Ovary (tissue), 9 donors: ENCODE measurements around the gene ING4. TPM values are rescaled to one million over a fixed set of nuclear protein-coding genes. Genes with fewer than 3 reads are reported as not detected.

Source experiments
- DNase-seq, 5 donors: peaks; one replicate each; pipeline ENCODE4 v3.0.0-alpha.2; 2019 to 2020
- H3K27ac ChIP-seq, 2 donors: fragments of 200-600 bp; one replicate each; pipeline versions ENCODE4 v1.5.1 to v1.8.0; 2019 to 2022
- H3K27me3 ChIP-seq: fragments of 200-600 bp; one replicate; pipeline ENCODE4 v1.8.0; 2022
- H3K36me3 ChIP-seq: fragments of 200-600 bp; sonication (generic); one replicate; pipeline ENCODE4 v1.5.1; 2019
- H3K4me1 ChIP-seq: one replicate; pipeline ENCODE4 v1.8.1; 2013; ENCODE audit warnings: mild to moderate bottlenecking, moderate library complexity; ENCODE audit not compliant: insufficient read depth
- H3K4me3 ChIP-seq: fragments of 200-600 bp; sonication (generic); one replicate; pipeline ENCODE4 v1.5.1; 2017
- H3K9me3 ChIP-seq, 2 donors: fragments of 200-600 bp in 1 of 2; sonication (generic) in 1 of 2; one replicate each; pipeline versions ENCODE4 v1.5.1 to v1.8.1; 2013 to 2019; ENCODE audit warnings: mild to moderate bottlenecking in 1 of 2, moderate library complexity in 1 of 2
- EP300 ChIP-seq: sonication (generic); formaldehyde crosslinking; IDR thresholded peaks from one replicate; pipeline ENCODE4 v1.6.1; 2017; ENCODE audit warnings: antibody characterized with exemption
- POLR2A ChIP-seq: fragments of 450-650 bp; IDR thresholded peaks from one replicate; pipeline ENCODE4 v1.6.1; 2017; ENCODE audit warnings: antibody characterized with exemption, mild to moderate bottlenecking, moderate library complexity
- WGBS, 3 donors: extraction: QIAGEN DNeasy Blood & Tissue Kit in 1 of 3; methylation state at CpG; one replicate each; pipeline versions ENCODE4 v1.1.5 to v1.1.7; 2013 to 2017; 5-methylcytosine and 5-hydroxymethylcytosine counted together
- intact Hi-C, 4 donors: fragments of 100-400 bp; cut with DNase I; formaldehyde crosslinking; loops; one replicate each; pipeline versions ENCODE4 v1.11.0 to v1.15.1; 2022 to 2023
- polyA plus RNA-seq, 2 donors: library from polyadenylated mRNA; stranded (reverse); fragments of 200-250 nt in 1 of 2; fragments of 350-450 nt in 1 of 2; fragmentation: Illumina TruSeq in 1 of 2; extraction: RNeasy Lipid Tissue Mini Kit (QIAGEN cat#74804) in 1 of 2; gene quantifications; one replicate each; pipeline ENCODE4 v1.2.3, GENCODE V29; 2013 to 2014
- total RNA-seq, 7 donors: library from RNA; depleted of rRNA in 2 of 7; stranded (reverse); fragments of >200 nt in 2 of 7; fragmentation: NEBNext Ultra II Directional in 3 of 7; extraction: Animal tissue kit (Norgen Biotek cat#: 25700) in 3 of 7; gene quantifications; one replicate each; pipeline versions ENCODE4 v1.1.0 to v1.2.4, GENCODE V29; 2016 to 2023
- TF ChIP-seq, protein P1 (sequence below), 3 donors: fragments of 450-650 bp in 2 of 3; fragments of 200-600 bp in 1 of 3; IDR thresholded peaks; one replicate each; pipeline versions ENCODE4 v1.5.1 to v1.8.0; 2016 to 2022; ENCODE audit warnings: antibody characterized with exemption in 3 of 3, mild to moderate bottlenecking in 1 of 3
- donor health status: DM: no; HTN: no; CAD: no; lungs with moderate emphysema.
- donor health status: DM: no; HTN: no; CAD: no.
- donor health status: Bipolar disorder and iron deficiency.
- donor health status: DM: yes; HTN: yes; CAD: no.
- donor health status: DM: no; HTN: no; CAD: no.
- donor health status: DM: yes; HTN: yes; CAD: no.

ING4 gene
- total and polyA plus RNA-seq, 9 donors: 26.1 to 90.0 (median 36.8) TPM

DNA sequence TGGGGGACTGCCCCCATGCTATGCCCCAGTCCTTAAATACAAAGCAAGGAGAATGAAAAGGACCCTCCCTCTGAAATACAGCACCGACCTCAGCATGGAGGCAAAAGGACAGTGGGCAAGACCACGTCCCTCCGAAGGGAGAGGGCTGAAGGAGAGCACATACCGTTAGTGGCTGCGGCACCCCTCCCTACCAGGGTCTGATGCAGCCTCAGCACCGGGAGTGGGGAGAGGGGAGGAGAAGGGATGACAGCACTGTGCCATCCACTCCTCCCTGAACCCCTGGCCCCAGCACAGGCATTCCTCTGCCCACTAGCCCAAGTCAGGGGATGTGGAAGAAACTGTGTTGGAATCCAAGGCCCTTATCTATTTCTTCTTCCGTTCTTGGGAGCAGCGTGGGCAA is 12.1 kb downstream of the ING4 start:
- WGBS, 3 donors: 71 to 79% (median 75%) methylated on average over 8 of the region's 8 CpGs
- TF ChIP-seq EP300: no peak
- TF ChIP-seq, protein P1, sequence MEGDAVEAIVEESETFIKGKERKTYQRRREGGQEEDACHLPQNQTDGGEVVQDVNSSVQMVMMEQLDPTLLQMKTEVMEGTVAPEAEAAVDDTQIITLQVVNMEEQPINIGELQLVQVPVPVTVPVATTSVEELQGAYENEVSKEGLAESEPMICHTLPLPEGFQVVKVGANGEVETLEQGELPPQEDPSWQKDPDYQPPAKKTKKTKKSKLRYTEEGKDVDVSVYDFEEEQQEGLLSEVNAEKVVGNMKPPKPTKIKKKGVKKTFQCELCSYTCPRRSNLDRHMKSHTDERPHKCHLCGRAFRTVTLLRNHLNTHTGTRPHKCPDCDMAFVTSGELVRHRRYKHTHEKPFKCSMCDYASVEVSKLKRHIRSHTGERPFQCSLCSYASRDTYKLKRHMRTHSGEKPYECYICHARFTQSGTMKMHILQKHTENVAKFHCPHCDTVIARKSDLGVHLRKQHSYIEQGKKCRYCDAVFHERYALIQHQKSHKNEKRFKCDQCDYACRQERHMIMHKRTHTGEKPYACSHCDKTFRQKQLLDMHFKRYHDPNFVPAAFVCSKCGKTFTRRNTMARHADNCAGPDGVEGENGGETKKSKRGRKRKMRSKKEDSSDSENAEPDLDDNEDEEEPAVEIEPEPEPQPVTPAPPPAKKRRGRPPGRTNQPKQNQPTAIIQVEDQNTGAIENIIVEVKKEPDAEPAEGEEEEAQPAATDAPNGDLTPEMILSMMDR (IDR thresholded peaks at IDR 0.05): no peak
- TF ChIP-seq POLR2A: no peak
- DNase-seq: peak in 1 of 5 donors; percentile 25
- H3K9me3 ChIP-seq: no peaks in the 10 kb centered on the region
- no peaks in the 10 kb centered on the region for H3K4me1 ChIP-seq
- H3K27ac ChIP-seq: no peak overlapping the region
- H3K36me3 ChIP-seq: no peaks in the 10 kb centered on the region
- H3K4me3 ChIP-seq: no peak overlapping the region
- intact Hi-C loops: loop anchor here in 1 of 4 donors (10.0 kb wide), 1 partner anchor 86 kb away; the partner anchor contains the start of gene NOP2
- no peaks in the 10 kb centered on the region for H3K27me3 ChIP-seq

DNA sequence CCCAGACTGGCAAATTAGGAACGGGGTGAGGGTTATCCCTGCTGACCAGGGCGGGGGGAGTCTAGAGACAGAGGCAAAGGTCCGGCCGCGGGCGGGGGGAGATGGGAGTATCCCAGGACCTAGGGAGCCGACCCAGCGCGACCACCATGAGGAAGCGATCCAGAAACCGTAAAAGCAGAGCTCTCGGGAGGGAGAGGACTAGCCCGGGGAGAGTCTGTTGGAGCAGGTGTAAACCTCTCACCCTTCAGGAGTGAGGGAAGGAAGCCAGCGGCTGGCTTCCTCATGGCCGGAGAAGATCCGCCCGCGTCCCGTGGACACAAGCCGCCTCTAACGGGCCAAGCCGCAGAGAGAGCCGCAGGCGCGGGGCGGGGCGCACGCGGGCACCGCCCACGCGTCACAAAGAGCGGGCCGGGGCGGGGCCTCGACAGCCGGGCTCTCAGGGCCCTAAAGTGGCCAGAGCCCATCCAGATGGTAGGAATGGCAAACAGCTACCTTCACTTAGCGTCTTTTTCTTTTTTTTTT is 15.8 kb downstream of the ING4 start, which contains the start of gene ACRBP:
ACRBP (minus strand) TSS at position 350 of the 522 bp plus-strand sequence; CDS start at position 284, 66 bp downstream.
- peak within 1 kb of the TSS; percentile 42 for H3K4me3 ChIP-seq
- intact Hi-C loops: loop anchor here in 2 of 4 donors (10.0 kb wide), 2 partner anchors 58 to 82 kb away; partner anchors contain the start of genes NOP2 (in 1 of the 2) and PIANP (in 1 of the 2)
- H3K36me3 ChIP-seq: no peaks in the 10 kb centered on the region
- TF ChIP-seq, protein P1 (IDR thresholded peaks at IDR 0.05): no peak
- no peak for TF ChIP-seq POLR2A
- TF ChIP-seq EP300: no peak
- no peaks in the 10 kb centered on the region for H3K27me3 ChIP-seq
- H3K4me1 ChIP-seq: no peaks in the 10 kb centered on the region
- no peak within 1 kb of the TSS for H3K27ac ChIP-seq
- DNase-seq: peak; percentile 71 to 85 (median 78)
- no peaks in the 10 kb centered on the region for H3K9me3 ChIP-seq
- WGBS, 3 donors: 2 to 5% (median 3%) methylated on average over 38 of the region's 38 CpGs

DNA sequence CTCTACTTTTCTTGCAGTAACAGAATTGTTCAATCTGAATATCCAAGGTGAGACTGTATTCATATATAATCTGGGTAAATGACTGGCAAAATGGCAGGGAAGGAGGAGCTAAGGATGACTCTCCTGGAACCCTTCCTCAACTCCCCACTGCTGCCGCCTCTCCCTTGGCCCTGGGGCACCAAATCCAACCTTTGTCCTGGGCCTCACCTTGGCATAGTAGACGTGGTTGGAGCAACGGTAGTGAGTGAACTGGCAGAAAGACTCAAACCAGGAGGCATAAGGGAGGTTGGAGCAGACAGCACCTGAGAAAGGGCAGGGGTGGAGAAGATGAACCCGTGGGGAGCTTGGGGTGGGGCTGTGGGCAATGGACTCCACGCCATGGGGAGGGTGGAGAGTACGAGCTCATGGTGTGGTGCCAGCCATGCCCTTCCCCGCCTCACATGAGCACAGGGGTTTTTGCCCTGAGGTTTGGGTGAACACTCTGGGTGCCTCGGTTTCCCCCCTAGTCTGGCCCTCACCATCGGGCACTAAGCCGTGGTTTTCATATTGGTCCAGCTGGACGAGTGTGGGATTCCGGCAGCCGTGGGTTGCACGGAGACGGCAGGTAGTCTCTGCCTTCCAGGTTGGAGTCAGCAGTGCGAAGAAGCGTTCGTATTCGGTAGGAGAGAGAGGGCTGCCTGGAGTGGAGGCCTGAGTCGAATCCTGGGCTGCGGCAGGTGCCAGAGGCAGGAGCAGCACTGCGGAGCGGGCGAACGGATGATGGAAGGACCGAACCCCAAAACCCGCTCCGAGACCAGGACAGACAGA is 16.4 kb downstream of the ING4 start:
- Histone ChIP-seq H3K4me1 (no peaks in the 10 kb centered on the region), H3K27ac (no peak overlapping the region), H3K36me3 (no peaks in the 10 kb centered on the region), H3K27me3 (no peaks in the 10 kb centered on the region), H3K4me3 (peak overlapping the region; percentile 42), H3K9me3 (no peaks in the 10 kb centered on the region)
- WGBS, 3 donors: 57 to 71% (median 70%) methylated on average over 28 of the region's 28 CpGs
- no peak for DNase-seq
- intact Hi-C loops: loop anchor here in 2 of 4 donors (10.0 kb wide), 2 partner anchors 58 to 82 kb away; partner anchors contain the start of genes NOP2 (in 1 of the 2) and PIANP (in 1 of the 2)
- no peak for TF ChIP-seq EP300
- TF ChIP-seq POLR2A: no peak
- TF ChIP-seq, protein P1 (IDR thresholded peaks at IDR 0.05): no peak

DNA sequence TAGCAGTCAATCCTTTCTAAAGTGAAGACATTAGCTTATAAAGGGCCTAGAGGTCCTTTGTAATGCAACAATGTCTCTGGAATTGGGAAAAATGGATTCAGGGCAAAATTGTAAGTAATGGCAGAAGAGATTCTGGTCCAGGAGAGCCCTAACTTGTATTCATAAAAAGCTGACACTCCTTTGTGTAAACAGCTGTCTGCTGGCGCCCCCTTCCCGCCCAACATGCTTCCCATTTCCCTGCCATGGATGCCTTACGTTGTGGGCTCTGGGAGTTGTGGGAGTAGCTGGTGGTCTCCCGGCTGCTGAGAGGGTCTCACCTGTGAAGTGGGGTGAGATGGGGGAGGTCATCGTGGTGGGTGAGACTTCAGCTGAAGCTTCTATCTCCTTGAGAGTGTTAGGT is 18.0 kb downstream of the ING4 start:
- Histone ChIP-seq H3K36me3 (no peaks in the 10 kb centered on the region), H3K27me3 (no peaks in the 10 kb centered on the region), H3K4me3 (no peak overlapping the region), H3K4me1 (no peaks in the 10 kb centered on the region), H3K9me3 (no peaks in the 10 kb centered on the region), H3K27ac (no peak overlapping the region)
- no peak for TF ChIP-seq POLR2A
- no peak for TF ChIP-seq EP300
- 15 to 17% (median 16%) methylated on average over 5 of the region's 5 CpGs for WGBS, 3 donors
- DNase-seq: peak in 3 of 5 donors; percentile 28 to 57 (median 51)
- intact Hi-C loops: loop anchor here in 2 of 4 donors (10.0 kb wide), 2 partner anchors 60 to 80 kb away; partner anchors contain the start of genes NOP2 (in 1 of the 2) and PIANP (in 1 of the 2)
